HTERT RPE-1 (cell line): ENCODE data around the gene GRM7.

Experiments
- in situ Hi-C: fragments of 300-500 bp; cut with MboI; formaldehyde crosslinking; loops from 4 replicates; pipeline ENCODE4 v1.14.3; 2020; ENCODE audit warnings: low sequenced_read_pairs

Gene GRM7

DNA sequence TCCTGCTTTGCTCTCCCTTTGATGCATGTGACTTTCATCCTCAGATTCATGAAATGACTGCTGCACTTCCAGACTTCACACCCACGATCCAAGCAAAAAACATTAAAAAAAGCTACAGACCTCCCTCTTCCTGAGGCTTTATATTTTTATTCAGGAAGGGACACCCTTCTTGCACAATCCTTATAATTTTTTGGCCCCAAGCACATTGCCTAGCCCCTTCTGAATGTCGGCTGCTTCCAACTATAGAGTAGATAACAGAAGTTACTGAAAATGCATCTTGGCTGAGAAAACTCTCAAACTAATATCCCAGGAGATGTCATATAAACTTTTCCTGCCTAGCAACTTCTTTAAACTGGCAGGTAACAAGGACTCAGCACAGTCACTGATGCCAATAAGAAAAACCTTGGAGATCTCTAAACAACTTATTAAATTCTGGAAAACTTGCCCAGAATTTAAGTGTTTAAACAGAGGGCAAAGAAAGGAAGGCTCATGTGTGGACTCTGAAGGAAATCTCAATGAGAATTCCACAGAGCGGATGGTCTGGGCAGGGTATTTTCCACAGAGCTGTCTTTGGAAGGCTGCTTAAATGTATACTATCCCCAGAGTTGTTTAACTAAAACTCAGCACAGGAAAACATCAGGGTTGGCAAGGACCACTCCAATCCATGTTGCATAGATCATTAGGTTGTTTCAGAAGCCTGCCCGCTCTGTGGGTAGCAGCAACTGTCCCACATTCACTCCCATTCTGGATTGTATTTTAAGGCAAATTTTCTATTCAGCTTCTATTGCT lies 893.9 kb downstream of the GRM7 start:
- in situ Hi-C loops, result no loop called here

DNA sequence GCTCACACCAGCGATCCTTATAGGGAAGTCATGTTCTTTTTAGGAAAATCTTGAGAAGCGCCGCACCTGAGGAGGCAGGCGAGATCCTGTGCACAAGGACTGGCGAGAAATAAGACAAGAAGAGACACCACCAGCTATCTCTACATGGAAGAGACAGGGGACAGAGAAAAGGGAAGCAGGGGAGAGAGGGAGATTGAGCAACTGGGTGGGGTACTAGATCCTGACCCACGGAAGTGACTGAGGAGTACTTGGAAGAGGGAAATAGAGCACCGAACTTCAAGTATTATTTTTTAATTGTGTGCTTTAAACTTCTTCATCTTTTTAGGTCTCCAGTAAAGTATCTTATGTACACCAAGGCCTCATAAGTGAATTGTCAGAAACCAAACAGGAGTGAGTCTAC lies 898.7 kb downstream of the GRM7 start:
- in situ Hi-C loops, result no loop called here

DNA sequence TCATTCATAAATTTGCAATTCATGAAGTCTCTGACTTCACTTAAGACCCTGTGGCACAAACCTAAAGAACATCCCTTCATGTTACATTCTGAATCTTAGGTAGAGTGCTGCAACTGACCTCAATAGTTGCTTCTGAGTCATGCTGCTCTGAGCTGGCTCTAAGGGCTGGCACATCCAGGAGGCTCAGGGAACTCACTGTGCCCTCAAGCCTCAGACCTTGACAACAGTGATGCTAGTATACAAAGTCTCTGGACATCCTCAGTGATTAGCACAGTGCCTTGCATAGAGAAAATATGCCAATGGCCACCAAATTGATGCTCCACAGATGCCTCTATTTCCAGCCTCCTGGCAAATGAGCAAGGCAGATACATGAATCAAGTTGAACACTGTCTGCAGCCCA lies 899.8 kb downstream of the GRM7 start:
- in situ Hi-C loops, result no loop called here

DNA sequence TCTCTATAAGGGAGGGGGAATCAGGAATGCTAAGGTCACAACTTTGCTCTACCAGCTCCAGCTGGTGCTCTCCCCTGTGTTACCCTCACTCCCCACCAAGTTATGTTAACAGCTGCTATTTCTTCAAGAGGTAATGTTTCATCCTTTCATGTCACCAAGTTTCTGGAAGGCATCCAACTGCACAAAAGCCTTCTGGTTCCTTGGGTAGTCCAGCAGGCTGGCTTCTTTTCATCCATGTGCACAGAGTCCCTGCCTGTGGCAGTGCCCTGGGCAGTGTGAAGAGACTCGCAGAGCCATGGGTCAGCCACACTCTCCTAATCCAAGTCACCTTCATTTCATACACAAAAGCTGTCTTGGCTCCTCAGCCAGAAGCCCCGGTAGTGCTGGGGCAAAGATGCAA lies 903.2 kb downstream of the GRM7 start:
- in situ Hi-C loops, result no loop called here

DNA sequence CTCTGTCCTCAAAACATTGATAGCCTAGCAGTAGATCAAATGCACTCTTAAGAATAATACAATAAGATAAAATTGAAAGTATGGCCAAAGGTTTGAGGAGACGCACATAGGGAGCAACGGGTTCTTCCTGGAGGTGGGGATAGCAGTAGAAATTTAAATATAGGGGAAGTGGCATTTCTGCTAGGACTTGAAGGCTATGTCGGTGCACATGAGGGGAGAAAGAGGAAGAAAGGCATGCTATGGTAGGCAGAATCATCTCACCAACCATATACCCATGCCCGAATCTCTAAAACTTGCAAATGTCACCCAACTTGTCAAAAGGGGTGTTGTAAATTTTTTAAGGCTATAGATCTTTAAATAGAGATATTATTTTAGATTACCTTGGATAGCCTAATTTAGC lies 905.6 kb downstream of the GRM7 start:
- in situ Hi-C loops, result no loop called here

DNA sequence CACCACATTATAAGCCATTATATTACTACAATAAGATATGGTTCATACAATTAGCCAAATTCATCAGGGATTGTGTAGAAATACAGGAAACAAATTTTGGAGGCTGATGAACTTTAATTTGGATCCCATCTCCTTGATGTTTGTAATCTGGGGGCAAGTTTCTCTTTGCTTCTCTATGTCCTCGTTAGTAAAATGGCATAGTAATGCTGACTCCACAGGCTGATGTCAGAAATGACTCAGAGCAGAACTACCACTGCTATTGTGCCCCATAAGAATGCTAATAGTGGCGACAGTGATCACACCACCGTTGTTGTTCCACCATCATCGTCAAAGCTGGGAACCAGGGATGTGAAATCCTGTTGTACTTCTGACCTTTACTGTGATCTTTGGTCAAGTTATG lies 918.4 kb downstream of the GRM7 start:
- in situ Hi-C loops, result no loop called here

DNA sequence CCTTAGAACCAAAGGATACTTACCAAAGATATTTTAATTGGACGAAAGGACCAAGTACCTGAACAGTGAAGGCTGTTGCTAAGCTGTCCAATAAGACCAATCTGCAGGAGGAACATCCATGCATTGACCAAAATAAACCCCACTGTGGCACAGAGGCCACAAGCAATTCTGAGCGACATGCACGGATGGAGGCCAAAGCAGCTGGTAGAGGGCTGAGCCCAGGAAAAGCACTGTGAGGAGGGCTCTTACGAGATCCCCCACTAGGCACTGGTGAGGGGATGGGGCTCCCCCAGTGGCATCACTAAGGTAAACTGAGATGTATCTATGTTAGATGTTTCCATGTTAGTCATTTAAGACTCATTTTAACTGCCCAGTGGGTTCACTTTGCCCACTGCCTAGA lies 920.5 kb downstream of the GRM7 start:
- in situ Hi-C loops, result no loop called here

DNA sequence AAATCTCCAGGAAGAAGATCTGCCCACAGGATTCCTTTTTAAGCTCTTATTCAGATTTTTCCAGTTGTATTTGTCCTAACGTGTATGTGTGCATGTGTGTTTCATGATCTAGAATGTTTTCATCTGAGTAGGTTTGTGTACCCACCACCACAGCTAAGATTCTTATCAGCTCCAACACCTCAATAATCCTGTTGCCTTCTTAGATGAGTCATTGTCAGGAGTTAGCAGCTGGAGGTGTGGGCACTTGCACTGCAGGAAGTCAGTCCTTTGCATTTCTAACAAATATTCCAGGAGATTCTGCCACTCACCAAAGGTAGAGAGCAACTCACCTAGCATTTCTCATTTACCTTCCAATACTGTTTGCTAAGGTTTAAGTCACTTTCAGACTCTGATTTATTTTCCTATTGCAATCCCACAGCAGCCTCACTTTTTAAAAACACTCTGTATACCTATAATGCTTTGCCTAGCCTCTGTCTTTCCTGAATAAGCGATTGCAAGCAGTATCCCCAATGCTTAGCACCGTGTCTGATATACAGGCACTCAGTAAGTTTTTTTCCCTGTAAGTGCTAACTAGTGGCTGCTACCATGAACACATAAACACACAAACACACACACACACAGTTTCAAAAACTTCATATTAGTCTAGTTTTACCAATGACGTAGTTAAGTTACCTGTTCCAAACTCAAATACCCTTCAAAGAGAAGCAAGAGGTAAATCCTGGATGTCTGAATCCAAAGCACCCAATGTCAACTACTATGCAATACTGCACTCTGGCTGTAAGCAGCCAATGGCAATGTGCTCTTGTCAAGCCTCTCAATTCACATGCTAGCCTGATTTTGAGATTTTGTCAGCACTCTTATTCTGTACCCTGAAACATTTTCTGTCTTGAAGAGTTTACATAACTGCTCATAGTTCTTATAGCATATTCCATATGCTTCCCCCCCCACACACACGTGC lies 927.2 kb downstream of the GRM7 start:
- in situ Hi-C loops, result no loop called here

DNA sequence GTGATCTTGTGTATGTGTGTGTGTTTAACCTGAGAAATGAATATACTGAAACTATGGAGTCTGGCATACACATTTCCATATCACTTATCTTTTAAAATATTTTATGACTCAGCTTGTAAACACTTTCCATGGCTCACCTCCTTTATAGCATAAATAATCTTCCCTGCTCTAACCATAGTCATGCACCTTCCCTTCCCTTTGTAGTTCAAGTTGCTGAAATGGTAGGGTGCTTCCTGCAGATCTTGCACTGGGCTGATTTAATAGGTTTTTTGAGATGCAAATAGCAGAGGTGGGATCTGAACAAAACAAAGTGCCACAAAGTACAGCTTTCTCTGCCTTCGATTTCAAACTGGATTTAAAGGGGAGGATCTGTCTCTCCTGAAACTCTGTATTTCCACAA lies 928.0 kb downstream of the GRM7 start:
- in situ Hi-C loops, result no loop called here

DNA sequence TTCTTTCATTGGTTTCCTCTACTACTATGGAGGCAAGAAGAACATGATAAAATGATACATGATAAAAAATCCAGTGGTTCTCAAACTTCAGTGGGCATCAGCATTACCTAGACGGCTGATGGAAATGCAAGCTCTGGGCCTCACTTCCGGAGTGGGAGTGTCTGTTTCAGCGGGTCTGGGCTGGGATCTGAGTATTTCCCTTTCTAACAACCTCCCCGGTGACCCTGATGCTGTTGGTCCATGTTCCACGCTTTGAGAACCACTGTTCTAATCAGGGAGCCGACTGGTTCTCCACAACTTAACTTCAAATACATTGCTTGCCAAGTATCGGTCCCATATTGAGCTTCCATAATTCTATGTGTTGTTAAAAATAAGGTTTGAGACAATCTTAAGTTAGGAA lies 928.4 kb downstream of the GRM7 start:
- in situ Hi-C loops, result no loop called here

DNA sequence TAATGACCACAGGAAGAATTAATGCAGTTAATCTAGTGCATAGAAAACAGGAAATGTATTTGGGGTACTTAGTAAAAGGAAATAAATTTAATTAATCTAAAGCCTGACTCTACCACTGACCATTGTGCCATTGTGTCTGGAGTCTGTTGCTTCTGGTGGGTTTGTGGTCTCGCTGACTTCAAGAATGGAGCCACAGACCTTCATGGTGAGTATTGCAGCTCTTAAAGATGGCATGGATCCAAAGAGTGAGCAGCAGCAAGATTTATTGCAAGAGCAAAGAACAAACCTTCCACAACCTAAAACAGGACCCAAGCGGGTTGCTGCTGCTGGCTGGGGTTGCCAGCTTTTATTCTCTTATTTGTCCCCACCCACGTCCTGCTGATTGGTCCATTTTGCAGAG lies 929.2 kb downstream of the GRM7 start:
- in situ Hi-C loops, result no loop called here
